Endometrium (tissue), 2 donors: ENCODE results near the gene HJURP.

Experiments
- FAIRE-seq: peaks from 2 replicates; lab custom pipeline; 2012; peaks lifted over from hg19 to GRCh38; lab: Jason Lieb, UNC
- donor health status: control.
- donor health status: control.

HJURP gene

GRCh38 chr2:233849607-233850271 is 4.6 kb downstream of the HJURP start:
- FAIRE-seq, result no peak

DNA sequence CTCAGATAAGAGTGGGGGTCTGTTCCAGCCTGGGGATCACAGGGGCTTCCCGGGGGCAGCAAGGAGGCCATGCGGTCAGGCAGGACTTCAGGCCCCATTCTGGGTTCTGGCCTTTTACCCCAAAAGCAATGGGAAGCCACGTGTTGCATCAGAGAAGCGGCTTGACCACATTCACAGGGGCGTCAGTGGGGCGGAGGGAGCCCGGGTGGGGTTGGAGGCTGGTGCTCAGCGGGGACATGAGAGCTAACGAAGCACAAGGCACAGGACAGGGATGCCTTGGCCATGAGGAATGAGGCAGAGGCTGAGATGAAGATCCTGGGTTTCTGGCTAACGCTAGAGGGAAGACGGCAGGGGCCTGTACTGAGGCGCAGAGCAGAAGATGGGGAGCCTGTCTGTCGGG is 6.1 kb downstream of the HJURP start:
- no peak for FAIRE-seq

- FAIRE-seq, result no peak
Measured at GRCh38 chr2:233847248-233847898, 7.0 kb downstream of the HJURP start.

- FAIRE-seq, result no peak
Measured at GRCh38 chr2:233846387-233847247, 7.7 kb downstream of the HJURP start.

- FAIRE-seq, result no peak
Measured at GRCh38 chr2:233845301-233846060, 8.9 kb downstream of the HJURP start.

GRCh38 chr2:233844836-233845235 is 9.5 kb downstream of the HJURP start:
- FAIRE-seq, result no peak

- FAIRE-seq, result no peak
Measured at GRCh38 chr2:233844064-233844807, 10.1 kb downstream of the HJURP start.

DNA sequence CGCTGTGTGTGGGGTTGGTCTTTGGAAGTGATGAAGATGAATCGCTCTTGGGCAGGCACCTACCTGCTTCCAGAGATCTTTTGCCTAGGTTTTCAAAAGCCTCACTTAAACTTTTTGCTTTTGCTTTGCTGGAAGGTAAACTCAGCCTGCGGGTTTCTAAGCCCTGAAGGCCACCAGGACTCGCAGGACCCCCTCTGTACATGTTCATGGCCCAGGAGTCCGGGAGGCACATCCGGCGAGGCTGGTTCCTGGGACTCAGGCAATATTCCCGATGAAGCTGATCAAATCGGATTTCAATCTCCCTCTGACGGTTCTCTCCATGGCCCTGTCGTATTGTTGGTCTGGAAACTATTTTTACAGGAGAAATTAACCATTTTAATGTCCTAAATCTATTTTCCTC is 13.2 kb downstream of the HJURP start:
- FAIRE-seq, result no peak

DNA sequence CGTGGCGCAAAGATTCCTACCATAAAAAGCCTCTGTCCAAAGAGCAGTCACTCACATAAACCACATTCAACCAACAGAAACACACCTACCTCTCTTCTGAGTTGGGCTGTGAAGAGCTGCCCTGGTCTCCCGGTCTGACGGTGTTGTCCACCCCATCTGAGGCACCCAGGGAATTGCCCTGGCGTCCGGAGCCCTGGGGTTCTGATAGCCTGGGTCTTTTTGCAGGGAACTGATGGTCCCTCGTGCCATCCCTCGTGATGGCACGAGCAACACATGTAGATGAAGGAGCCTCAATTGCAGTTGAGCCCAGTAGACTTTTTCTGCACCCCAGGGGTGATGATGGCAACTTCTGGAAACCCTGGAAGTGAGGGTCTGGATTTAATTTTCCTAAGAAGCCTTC is 13.8 kb downstream of the HJURP start:
- FAIRE-seq, result no peak

DNA sequence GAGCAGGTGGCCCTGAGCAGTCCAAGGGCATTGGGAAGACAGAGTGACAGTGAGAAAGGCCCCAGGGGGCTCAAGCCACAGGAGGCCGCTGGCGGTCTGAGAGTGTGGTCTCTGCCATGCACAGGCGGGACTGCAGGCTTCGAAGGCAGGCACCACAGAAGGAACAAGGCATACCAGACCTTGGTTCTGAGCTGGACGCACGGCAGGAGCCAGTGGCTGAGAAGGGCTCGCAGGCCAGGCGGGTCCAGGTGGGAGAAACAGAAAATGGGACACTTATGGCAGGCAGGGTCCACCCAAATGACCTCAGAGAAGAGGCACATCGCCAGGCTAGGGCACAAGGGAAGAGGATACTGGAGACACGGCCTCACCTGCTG is 14.9 kb downstream of the HJURP start:
- no peak for FAIRE-seq

DNA sequence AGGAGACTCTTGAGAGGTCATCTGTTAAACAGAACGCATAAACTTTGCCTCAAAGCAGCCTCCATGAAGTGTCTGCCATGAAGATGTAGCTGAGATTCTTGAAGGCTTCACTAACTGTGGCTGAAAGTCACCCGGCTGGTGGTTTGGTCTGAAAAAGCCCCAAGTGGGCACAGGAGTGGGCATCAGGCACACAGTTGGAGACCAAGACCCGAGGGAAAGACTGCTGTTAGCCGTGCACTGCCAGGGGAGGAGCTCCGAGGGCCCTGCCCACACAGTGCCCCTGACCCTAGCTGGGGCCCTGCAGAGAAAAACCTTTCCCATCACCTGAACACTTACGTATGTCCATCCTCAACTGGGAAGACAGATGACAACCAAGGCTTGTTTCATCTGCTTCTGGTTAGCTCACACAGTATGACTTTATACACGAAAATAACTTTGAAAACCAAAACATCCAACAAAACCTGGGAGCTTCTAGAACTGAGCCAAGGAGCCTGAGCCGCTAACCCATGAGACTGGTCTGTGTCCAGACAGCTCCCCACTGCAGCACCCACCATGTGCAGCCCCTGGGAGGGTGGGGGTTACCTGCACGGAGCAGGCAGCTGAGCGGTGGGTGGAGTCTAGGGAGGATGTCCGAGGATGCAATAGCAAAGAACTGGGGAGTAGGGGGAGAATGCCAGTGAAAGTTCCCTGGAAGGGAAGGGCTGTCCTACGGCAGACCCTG is 15.4 kb downstream of the HJURP start:
- no peak for FAIRE-seq

DNA sequence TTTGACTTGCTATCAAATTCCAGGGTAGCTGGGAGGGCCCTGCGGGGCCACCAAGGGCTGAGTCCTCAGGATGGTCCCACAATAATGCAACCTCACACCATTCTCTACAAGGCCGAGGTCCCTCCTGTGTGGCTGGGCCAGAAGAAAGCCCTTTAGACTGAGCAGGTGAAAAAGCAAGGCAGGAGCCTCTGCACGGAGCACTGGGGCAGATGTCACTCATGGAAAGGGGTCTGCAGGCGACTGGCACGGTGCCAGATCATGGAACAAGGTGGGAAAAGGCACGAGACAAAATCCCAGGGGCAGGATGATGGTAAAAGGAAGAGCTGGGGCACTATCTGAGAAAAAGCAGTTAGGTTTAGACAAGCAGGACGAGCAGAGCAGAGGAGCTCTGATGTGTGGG is 16.1 kb downstream of the HJURP start:
- no peak for FAIRE-seq

GRCh38 chr2:233837694-233838229 is 16.6 kb downstream of the HJURP start:
- no peak for FAIRE-seq

GRCh38 chr2:233836359-233836758 is 18.0 kb downstream of the HJURP start:
- no peak for FAIRE-seq

DNA sequence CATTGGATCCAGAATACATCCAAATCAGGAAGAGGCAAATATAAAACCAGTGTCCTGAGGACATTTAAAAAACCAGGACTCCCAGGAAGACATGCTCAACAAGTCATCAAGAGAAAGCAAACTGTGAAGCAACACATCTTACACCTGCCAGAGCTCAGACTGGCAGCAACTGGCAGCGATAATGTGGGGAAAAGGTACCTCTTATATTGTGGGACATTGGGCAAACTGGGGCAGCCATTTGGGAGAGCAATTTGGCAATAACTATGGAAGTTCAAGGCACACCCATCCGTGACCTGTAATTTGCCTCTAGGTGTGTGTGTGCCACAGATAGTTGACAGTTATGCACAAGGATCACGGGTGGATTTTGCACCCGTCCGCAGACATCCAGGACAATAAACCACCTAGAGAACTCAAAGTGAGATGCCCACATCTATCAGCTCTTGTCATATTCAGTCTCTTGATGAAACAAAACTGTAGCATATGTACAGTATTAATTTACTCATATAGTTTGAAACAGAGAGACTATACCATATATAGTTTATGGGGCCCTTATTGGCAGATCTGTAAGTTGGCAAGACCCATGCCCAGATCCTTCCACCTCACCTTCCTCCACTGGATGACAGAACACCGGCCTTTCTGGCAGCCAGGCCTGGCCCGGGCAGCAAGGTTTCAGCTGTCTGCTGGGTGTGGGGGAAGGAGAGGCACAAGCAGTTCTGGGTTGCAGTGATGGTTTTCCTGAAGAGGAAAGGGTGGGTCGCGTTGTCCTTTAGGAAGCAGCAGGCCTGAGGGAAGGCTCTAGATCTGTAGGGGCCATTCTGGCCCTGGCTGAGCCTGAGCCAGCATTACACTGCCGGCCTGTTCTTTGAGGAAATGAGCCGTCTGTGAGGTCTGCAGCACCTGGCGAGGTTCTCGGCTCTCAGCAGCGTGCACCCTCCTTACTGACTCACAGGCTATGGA is 18.8 kb downstream of the HJURP start:
- FAIRE-seq, result no peak

DNA sequence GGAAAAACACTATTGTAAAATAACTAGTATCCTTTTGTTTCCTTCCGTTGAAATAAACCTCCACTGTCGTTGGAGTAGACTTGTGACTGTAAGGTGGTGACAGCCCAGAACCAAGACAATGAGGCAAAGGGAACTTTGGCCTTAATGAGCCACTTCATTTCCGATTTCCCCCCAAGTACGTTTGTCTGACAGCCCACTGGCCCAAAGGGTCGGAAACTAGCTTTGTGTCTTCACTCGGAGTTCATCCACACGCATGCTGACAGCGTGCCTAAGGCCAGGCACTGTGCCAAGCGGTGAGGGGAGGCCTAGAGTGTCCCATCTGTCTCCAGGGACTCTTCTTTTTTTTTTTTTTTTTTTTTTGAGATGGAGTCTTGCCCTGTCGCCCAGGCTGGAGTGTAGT is 21.0 kb downstream of the HJURP start:
- FAIRE-seq, result no peak

DNA sequence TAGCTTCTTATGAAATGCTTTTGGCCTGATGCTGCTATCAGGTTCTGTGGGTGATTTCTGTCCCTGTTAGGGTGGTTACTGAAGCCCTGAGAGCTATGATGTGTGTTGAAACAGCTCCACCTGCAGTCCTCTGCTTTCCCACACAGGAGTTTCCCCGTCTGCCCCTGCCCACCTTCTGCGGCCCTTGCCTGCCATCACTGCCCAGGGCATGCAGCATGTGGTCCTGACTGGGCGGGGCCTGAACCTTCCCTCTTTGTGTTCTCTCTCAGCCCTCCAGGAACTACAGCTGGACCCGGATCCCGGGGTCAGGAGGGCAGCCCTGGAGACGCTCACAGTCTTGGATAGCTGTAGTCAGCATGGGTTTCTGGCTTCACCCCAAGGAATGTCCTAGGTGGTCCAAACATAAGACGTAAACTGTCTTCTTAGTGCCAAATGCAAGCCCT is 21.4 kb downstream of the HJURP start:
- FAIRE-seq, result no peak

DNA sequence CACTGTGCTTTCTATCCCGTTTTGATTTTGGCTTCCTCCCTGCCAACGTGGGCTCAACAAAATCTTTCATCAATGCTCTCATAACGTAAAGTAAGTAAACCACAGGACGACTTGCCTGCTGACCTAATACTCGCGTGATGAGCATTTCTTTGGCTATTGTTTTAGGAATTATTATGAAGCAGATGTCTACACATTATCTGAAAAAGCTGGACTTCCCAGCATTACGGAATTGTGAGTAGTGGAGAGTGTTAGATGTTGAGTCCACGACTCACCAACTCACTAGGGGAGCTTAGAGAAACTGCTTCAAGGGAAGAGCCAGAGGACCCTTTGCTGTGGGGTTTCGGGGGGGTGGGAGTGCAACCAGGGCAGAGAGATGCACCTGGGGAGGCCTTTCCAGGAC is 21.9 kb downstream of the HJURP start:
- no peak for FAIRE-seq

- FAIRE-seq, result no peak
Measured at GRCh38 chr2:233831861-233832260, 22.5 kb downstream of the HJURP start.
